HCEC 1CT (cell line): ENCODE data around the gene ATP2B2.

ENCODE experiments used
- DNase-seq: peaks from one replicate; pipeline ENCODE4 v3.0.0-alpha.2; 2017

The ATP2B2 gene

GRCh38 chr3:10338591-10339353 is 166.6 kb downstream of the ATP2B2 start:
- no peak for DNase-seq

GRCh38 chr3:10338164-10338470 is 167.3 kb downstream of the ATP2B2 start:
- DNase-seq: no peak

- DNase-seq: no peak
These were observed 167.8 kb downstream of the ATP2B2 start for GRCh38 chr3:10337323-10338163.

DNA sequence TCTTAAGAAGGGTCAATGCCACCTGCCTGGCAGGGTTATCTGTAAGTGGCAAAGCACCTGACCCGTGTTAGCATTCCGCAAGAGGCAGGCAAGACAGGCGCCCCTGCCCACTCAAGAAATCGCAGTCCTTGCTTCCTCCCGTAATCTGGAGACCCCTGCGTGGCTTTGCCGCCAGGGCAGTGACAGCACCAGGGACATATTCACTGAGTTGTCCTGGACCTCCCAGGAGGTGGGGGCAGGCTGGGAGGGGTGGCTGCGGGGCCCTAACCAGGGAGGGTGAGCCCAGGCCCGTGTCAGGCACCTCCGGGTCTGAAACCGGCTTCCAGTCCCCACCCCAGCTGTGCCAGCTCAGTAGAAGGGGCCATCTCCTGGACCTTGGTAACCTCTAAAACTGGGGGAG is 168.6 kb downstream of the ATP2B2 start:
- DNase-seq: no peak

- no peak for DNase-seq
These were observed 169.3 kb downstream of the ATP2B2 start for GRCh38 chr3:10335871-10336622.

DNA sequence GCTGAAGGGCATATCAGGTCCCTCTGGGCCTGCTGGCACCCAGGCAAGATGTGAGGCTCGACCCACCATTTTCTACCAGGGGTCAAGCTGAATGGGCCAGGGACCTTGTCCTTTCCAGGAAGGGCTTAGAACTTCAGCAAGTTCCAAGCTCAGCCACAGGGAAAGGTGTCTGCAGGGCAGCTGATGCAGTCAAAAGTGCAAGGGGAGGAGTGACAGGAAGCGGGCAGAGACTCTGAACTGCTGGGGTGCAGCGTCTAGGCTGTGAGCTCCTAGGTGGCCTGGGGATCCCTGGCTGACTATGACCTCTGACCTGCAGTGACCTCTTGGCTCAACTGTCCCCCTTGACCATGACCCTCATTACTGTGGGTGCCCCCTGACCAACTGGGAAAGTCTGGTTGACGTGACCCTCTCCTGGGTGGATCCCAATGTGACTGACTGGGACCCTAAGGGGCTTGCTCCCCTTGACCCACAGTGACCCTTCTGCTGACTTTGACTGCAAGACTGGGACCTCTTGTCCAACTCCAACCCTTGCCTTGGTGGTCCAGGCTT is 170.1 kb downstream of the ATP2B2 start:
- DNase-seq: no peak

GRCh38 chr3:10334459-10334858 is 170.9 kb downstream of the ATP2B2 start:
- DNase-seq: no peak

DNA sequence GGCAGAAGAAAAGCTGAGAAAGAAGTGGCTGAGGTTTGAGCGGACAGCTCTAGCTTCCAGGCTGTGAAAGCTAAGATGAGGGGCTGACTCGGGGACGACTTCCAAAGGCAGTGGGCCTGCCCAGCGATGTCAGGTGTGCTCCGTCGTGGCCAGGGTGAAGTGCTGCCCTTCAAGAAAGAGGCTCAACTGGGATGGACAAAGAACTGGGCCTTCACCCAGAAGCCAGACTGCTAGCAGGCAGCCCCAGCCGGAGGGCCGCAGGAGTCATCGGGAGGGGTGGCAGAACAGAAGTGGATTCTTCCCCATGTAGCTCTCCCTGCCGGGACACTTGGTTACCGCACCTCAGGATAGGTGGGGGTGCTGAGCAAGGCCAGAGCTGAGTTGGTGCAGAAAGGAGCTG is 171.3 kb downstream of the ATP2B2 start:
- no peak for DNase-seq

- DNase-seq: no peak
These were observed 172.1 kb downstream of the ATP2B2 start for GRCh38 chr3:10333349-10333650.

DNA sequence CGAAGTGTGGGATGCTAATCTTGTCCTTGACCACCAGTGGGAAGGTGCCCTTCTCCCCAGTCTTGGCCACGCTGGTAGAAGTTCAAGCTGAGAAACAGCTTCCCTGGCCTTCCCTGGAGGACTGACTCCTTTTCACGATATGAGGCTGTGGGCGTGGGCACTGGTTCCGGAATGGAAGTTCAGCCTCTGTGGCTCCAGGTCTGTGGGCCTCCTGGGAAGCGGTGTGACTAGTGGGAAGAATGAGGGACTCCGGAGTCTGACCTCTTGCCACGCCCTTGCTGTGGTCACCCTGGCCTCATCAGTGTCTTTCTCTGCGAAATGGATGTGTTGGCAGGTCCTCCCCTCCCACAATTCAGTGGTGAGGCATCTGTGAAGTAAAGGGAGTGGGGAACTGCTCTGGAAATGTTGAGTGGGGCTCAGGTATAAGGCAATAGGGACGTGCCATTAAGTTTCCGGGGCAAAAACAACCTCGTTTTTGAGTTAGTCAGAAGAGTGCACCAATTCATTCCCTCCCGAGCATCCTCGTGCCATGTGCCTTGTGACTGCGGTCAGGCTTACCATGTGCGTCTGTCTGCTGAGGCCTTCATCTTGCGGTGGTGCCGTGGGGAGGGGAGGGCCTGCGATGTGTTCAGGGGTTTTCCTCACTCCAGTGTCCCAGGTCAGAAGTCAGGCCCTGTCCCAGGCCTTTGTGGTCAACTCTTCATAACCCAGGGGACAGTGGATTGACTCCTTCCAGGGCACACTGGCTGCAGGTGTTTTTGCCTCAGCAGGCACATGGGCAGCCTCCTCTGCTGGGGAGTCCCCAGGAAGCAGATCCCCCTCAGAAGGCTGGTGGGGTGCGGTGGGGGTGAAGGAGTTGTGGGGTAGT is 172.7 kb downstream of the ATP2B2 start:
- DNase-seq: no peak

- DNase-seq: no peak
These were observed 174.1 kb downstream of the ATP2B2 start for GRCh38 chr3:10331320-10331719.

- no peak for DNase-seq
These were observed 175.1 kb downstream of the ATP2B2 start for GRCh38 chr3:10330319-10330718.

DNA sequence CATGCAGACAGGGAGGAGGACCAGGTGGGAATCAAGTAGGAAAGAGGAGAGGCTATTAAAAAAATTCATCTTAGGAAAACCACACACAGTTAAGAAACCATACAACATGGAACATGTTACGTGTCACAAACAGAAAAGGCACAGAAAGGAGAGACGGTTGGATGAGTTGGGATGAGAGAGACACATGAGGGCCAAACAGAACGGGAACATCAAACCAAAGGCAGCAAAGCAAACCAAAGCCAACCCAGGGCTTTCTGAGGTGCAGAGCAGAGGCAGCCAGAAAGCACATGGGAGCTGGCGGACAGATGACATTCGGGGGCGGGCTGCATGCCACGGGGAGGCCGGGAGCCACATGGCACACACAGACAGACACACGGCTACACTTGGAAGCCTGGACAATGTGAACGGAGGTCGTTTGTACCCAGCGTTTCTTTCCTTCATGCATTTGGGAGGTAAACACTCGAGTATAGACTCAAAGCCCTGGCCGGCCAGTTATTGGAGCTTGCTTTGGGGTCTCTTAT is 175.8 kb downstream of the ATP2B2 start:
- DNase-seq: no peak

- no peak for DNase-seq
These were observed 176.8 kb downstream of the ATP2B2 start for GRCh38 chr3:10328460-10329071.

DNA sequence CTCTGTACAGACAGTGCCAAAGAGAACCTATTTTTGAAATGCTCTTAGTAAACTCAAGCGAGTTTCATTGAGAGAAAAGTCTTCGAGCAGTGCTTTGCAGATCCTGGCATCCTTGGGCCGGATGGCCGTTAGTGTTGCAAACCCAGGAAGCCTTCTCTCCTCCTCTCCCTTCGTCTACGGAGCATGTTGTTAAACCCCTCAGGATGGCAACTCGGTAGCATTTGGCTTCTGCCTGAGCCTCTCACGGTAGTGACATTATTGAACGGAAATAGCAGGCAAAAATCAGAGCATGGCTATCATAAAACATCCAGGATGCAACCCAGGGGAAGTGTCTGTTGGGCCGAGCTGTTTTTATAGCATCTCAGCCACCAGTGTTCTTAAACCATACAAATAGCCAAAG is 177.8 kb downstream of the ATP2B2 start:
- DNase-seq: no peak

- no peak for DNase-seq
These were observed 183.1 kb downstream of the ATP2B2 start for GRCh38 chr3:10322352-10322710.

GRCh38 chr3:10321630-10322351 is 183.6 kb downstream of the ATP2B2 start:
- no peak for DNase-seq

DNA sequence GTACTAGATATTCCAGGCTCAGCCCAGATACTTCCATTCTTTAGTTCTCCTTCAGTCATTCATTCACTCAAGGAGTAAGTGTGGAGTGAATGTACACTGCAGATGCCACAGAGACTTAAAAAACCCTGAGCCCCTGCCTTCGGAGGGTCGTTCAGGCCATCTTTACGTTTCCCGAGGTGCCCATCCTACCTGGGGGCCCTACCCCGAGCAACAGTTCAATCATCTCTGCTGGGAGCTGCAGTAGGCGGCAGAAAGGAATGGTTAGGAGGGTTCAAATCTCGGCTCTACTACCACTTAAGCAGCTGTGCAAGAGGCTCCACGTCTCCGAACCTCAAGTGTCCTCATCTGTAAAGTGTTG is 185.1 kb downstream of the ATP2B2 start:
- no peak for DNase-seq

- no peak for DNase-seq
These were observed 185.6 kb downstream of the ATP2B2 start for GRCh38 chr3:10319804-10320203.

- no peak for DNase-seq
These were observed 186.1 kb downstream of the ATP2B2 start for GRCh38 chr3:10319251-10319650.

DNA sequence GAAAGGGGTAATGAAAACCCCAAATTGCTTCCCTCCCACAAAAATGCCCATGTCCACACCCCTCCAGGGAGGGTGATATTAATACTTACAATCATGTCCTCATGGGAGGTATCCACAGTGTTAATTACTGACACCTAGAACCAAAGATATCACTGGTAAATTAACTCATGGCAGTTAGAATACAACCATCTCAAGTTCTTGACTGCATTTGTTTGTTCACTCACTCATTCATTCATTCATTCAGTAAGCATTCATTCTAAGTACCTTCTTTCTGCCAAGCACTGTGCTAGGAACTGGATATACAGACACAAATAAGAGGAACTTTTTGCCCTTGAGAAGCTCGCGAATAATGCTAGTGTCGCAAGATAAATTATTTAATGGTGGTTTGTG is 187.4 kb downstream of the ATP2B2 start:
- DNase-seq: no peak
